Measurements from ENCODE around the gene PAPPA2. TPM values are rescaled to one million over a fixed set of nuclear protein-coding genes. Genes with fewer than 3 reads are reported as not detected.

PAPPA2 gene
- total and polyA plus RNA-seq, 9 of the 15 experiments (the other 6 are each of a cell fraction or from before 2014, with no cell fraction given): 0.01 to 0.15 (median 0.05) TPM; not detected in 2

GRCh38 chr1:176517484-176517883, 54.5 kb downstream of the PAPPA2 start:
- Histone ChIP-seq H3K27me3 (ENCODE audit: control insufficient read depth in 2 of 2, insufficient read depth in 2 of 2, low read length in 2 of 2) (no peaks in the 10 kb centered on the region), H3K9me3 (replicated peaks; ENCODE audit: control insufficient read depth, insufficient read depth, low read depth, low read length) (no peaks in the 10 kb centered on the region), H3K4me3 (no peak overlapping the region), H4K20me1 (replicated peaks; ENCODE audit: control insufficient read depth, insufficient read depth, low read length) (no peaks in the 10 kb centered on the region), H2AFZ (ENCODE audit: low read depth, low read length) (no peak overlapping the region), H3K79me2 (ENCODE audit: control insufficient read depth, insufficient read depth, low read length) (no peaks in the 10 kb centered on the region), H3K4me2 (ENCODE audit: insufficient read depth, low read length) (no peak overlapping the region), H3K36me3 (ENCODE audit: control insufficient read depth, insufficient read depth, low read length) (no peaks in the 10 kb centered on the region), H3K27ac (ENCODE audit: extremely low read depth, low read depth, low read length) (no peak overlapping the region), H3K9ac (ENCODE audit: insufficient read depth in 1 of 2, low read depth in 2 of 2, low read length in 2 of 2) (no peak overlapping the region), H3K9me1 (ENCODE audit: control insufficient read depth, insufficient read depth, low read length) (no peaks in the 10 kb centered on the region), H3K4me1 (replicated peaks in 1 of 2; ENCODE audit: control insufficient read depth in 2 of 2, insufficient read depth in 2 of 2, low read length in 2 of 2) (no peaks in the 10 kb centered on the region; a peak in 1 of 5 replicates)
- peak; percentile 75 for ATAC-seq
- no peak for FAIRE-seq
- BruUV-seq (replicated peaks): no TSS peak
- CTCF ChIA-PET (ENCODE audit: low intra/inter-chr PET ratio): no interaction called here
- intact Hi-C loops (cut with micrococcal nuclease) (no loop called here), in situ Hi-C loops (cut with MboI) (no loop called here)
- WGBS (ENCODE audit: insufficient coverage, low coverage, missing lambda C conversion rate): 0% methylated on average over 4 of the region's 4 CpGs
- POLR2A ChIA-PET: interaction anchor here (0.6 kb wide), 1 partner anchor 1115 kb away, joined by 3 read pairs; no protein-coding TSS in a partner anchor
- peak in 1 of 4 experiments; percentile 5 for DNase-seq (ENCODE audit: extremely low read depth in 1 of 4, low spot score in 3 of 4)
- no peak for TF ChIP-seq KDM1A (IDR thresholded peaks at IDR 0.05)
- peak; percentile 32; the same call in 1 of the 2 replicates for TF ChIP-seq CEBPB (tag; IDR thresholded peaks at IDR 0.05)
- TF ChIP-seq NFE2 (IDR thresholded peaks at IDR 0.05; ENCODE audit: low read depth): peak; percentile 45; the same call in 1 of the 2 replicates
- TF ChIP-seq SMC3 (conservative IDR thresholded peaks at IDR 0.05; ENCODE audit: insufficient read depth, low read depth, low read length): no peak
- no peak for TF ChIP-seq CUX1 (CRISPR knock-in tag; IDR thresholded peaks at IDR 0.05)
- TF ChIP-seq NR2C2 (CRISPR knock-in tag; IDR thresholded peaks at IDR 0.05): no peak
- TF ChIP-seq NR2C2 (tag; IDR thresholded peaks at IDR 0.05): peak; percentile 84; the same call in 1 of the 2 replicates
- TF ChIP-seq ZBTB11 (CRISPR knock-in tag; IDR thresholded peaks at IDR 0.05): peak in 1 of 3 experiments; percentile 52; a peak in 1 of 6 replicates
- no peak for TF ChIP-seq PREB (CRISPR knock-in tag; IDR thresholded peaks at IDR 0.05)
- no peak for TF ChIP-seq GATA2 (CRISPR knock-in tag; IDR thresholded peaks at IDR 0.05)
